Endodermal cell (in vitro differentiated cells): ENCODE results near the gene TXLNA. TPM values are rescaled to one million over a fixed set of nuclear protein-coding genes. Genes with fewer than 3 reads are reported as not detected.

ENCODE experiments used
- DNase-seq: peaks from one replicate; pipeline ENCODE4 v3.0.0-alpha.2; 2017
- H3K27ac ChIP-seq: 2 replicates; pipeline ENCODE4 v1.5.1; 2013; ENCODE audit warnings: mild to moderate bottlenecking, low read depth, low read length, moderate library complexity
- H3K27me3 ChIP-seq: 2 replicates; pipeline ENCODE4 v1.6.1; 2013; ENCODE audit warnings: mild to moderate bottlenecking, low read length, moderate library complexity; ENCODE audit not compliant: insufficient read depth, control insufficient read depth, poor library complexity, severe bottlenecking
- H3K36me3 ChIP-seq: 2 replicates; pipeline ENCODE4 v1.7.0; 2013; ENCODE audit warnings: mild to moderate bottlenecking, low read length, moderate library complexity; ENCODE audit not compliant: control insufficient read depth, insufficient read depth
- H3K4me1 ChIP-seq: one replicate; pipeline ENCODE4 v1.7.0; 2013; ENCODE audit warnings: low read length; ENCODE audit not compliant: control insufficient read depth, insufficient read depth
- H3K4me3 ChIP-seq: 2 replicates; pipeline ENCODE4 v1.5.1; 2013; ENCODE audit warnings: mild to moderate bottlenecking, low read length, moderate library complexity
- H3K9ac ChIP-seq: 2 replicates; pipeline ENCODE4 v1.6.1; 2013; ENCODE audit warnings: mild to moderate bottlenecking, low read length, moderate library complexity; ENCODE audit not compliant: poor library complexity, severe bottlenecking; ENCODE audit errors: extremely low read depth
- H3K9me3 ChIP-seq: 2 replicates; pipeline ENCODE4 v1.6.1; 2013; ENCODE audit warnings: mild to moderate bottlenecking, low read length, moderate library complexity; ENCODE audit not compliant: control insufficient read depth
- H3K27ac Mint-ChIP-seq: 2 replicates; pipeline ENCODE4 v1.8.0; 2020; ENCODE audit warnings: mixed read lengths
- H3K27me3 Mint-ChIP-seq: 2 replicates; pipeline ENCODE4 v1.8.0; 2021; ENCODE audit warnings: mild to moderate bottlenecking, mixed read lengths; ENCODE audit not compliant: insufficient read depth
- H3K36me3 Mint-ChIP-seq: 2 replicates; pipeline ENCODE4 v1.8.0; 2020; ENCODE audit warnings: low read depth, mixed read lengths
- H3K4me1 Mint-ChIP-seq: 2 replicates; pipeline ENCODE4 v1.8.0; 2020; ENCODE audit warnings: mixed read lengths
- H3K4me3 Mint-ChIP-seq: 2 replicates; pipeline ENCODE4 v1.8.0; 2020; ENCODE audit warnings: mild to moderate bottlenecking, moderate library complexity, mixed read lengths
- H3K9me3 Mint-ChIP-seq: 2 replicates; pipeline ENCODE4 v1.8.0; 2020; ENCODE audit warnings: mild to moderate bottlenecking, mixed read lengths
- WGBS, 2 experiments: methylation state at CpG; one replicate each; pipeline versions ENCODE4 v1.1.5 to v1.1.7; 2013; ENCODE audit warnings: missing lambda C conversion rate in 2 of 2, mixed read lengths in 1 of 2; ENCODE audit not compliant: insufficient coverage in 1 of 2, insufficient read length in 1 of 2; 5-methylcytosine and 5-hydroxymethylcytosine counted together
- total RNA-seq, 2 donors: library from RNA; stranded (reverse); fragmentation: NEBNext Ultra II Directional in 1 of 2; extraction: Animal tissue kit (Norgen Biotek cat#: 25700) in 1 of 2; gene quantifications; 2 replicates in 1 of 2; 3 replicates in 1 of 2; pipeline ENCODE4 v1.2.1, GENCODE V29; 2021
- TF ChIP-seq, protein P1 (sequence below): fragments of 200-600 bp; sonication (generic); conservative IDR thresholded peaks from 2 replicates; pipeline ENCODE4 v1.5.0; 2021; ENCODE audit warnings: antibody characterized with exemption, mild to moderate bottlenecking

Gene TXLNA
- total RNA-seq, 2 donors from 2014 or later: 38.3 to 39.4 TPM

DNA sequence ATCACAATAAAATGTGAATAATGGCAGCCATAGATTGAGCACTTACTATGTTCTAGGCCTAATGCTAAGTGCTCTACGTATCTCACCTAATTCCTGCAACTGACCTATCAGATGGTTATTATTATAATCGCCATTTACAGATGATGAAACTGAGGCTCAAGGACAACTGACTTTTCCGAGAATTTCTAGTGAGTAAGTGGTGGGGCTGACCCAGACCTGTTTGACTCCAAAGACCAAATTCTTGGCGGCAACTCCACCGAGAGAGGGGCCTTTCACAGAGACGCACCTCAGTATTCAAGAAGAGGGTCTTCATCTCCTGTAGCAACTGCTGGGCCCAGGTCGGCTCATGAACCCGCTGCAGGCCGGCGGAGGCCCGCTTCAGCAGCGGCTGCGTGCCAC, 42.1 kb downstream of the TXLNA start:
- H3K4me1 ChIP-seq: no peaks in the 10 kb centered on the region
- peak overlapping the region; percentile 93 for H3K9ac ChIP-seq
- no peaks in the 10 kb centered on the region for H3K9me3 ChIP-seq
- Mint-ChIP-seq H3K4me1 (peaks cover 9% of the 10 kb centered on the region), H3K27ac (peak overlapping the region; percentile 97), H3K9me3 (no peaks in the 10 kb centered on the region), H3K4me3 (peak overlapping the region; percentile 97), H3K27me3 (no peaks in the 10 kb centered on the region), H3K36me3 (peaks cover 41% of the 10 kb centered on the region)
- peak overlapping the region; percentile 11 for H3K27ac ChIP-seq
- H3K36me3 ChIP-seq: peaks cover 50% of the 10 kb centered on the region
- TF ChIP-seq, protein P1, sequence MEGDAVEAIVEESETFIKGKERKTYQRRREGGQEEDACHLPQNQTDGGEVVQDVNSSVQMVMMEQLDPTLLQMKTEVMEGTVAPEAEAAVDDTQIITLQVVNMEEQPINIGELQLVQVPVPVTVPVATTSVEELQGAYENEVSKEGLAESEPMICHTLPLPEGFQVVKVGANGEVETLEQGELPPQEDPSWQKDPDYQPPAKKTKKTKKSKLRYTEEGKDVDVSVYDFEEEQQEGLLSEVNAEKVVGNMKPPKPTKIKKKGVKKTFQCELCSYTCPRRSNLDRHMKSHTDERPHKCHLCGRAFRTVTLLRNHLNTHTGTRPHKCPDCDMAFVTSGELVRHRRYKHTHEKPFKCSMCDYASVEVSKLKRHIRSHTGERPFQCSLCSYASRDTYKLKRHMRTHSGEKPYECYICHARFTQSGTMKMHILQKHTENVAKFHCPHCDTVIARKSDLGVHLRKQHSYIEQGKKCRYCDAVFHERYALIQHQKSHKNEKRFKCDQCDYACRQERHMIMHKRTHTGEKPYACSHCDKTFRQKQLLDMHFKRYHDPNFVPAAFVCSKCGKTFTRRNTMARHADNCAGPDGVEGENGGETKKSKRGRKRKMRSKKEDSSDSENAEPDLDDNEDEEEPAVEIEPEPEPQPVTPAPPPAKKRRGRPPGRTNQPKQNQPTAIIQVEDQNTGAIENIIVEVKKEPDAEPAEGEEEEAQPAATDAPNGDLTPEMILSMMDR: no peak
- H3K4me3 ChIP-seq: peak overlapping the region; percentile 98
- 8 to 37% methylated on average over 4 to 13 of the region's 13 CpGs for WGBS, 2 experiments
- H3K27me3 ChIP-seq: no peaks in the 10 kb centered on the region
- no peak for DNase-seq

DNA sequence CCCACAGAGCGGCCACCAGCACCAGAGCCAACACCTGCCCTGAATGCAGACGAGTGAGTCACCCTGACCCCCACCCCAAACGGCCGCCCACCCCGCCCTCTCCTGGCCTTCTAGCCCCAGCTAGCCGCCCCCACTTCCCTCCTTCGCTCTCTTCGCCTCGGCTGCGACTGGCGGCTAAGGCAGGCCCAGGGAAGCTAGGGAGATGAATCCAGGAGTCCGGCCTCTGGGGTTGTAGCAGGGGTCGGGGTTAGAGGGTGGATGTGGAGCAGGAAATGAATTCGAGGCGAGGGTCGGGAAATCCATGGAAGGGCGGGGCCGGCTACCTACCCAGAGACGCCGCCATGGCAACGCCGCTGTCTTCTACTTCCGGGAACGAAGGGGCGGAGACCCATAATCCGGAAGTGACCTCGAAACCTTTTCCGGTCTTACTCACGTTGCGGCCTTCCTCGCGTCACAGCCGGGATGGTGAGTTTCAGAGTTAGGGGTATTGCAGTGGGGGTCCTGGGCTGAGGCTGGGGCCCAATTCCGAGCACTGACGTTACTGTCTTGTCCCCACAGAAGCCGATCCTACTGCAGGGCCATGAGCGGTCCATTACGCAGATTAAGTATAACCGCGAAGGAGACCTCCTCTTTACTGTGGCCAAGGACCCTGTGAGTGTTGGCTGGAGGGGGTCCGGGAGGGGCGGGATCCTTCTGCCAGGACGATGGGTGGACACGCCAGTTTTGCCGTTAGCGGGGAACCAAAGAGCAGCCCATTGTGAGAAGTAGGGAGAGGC, 42.7 kb downstream of the TXLNA start, which contains the start of the genes EIF3I and TMEM234:
TSS of gene EIF3I (plus strand) at position 428 of the 776 bp plus-strand sequence. CDS start at position 463, 35 bp downstream.
TSS of gene TMEM234 (minus strand) at position 374 of the 776 bp plus-strand sequence. CDS start at position 343, 31 bp downstream.
- H3K4me1 ChIP-seq: no peaks in the 10 kb centered on the region
- H3K4me3 Mint-ChIP-seq: peak within 1 kb of the TSS; percentile 97
- no peaks in the 10 kb centered on the region for H3K27me3 Mint-ChIP-seq
- H3K4me1 Mint-ChIP-seq: peaks cover 9% of the 10 kb centered on the region
- no peaks in the 10 kb centered on the region for H3K27me3 ChIP-seq
- WGBS, 2 experiments: 0 to 1% methylated on average over 18 to 46 of the region's 46 CpGs
- peak within 1 kb of the TSS; percentile 98 for H3K4me3 ChIP-seq
- peak within 1 kb of the TSS; percentile 97 for H3K27ac Mint-ChIP-seq
- peak; percentile 97 for DNase-seq
- H3K27ac ChIP-seq: peak within 1 kb of the TSS; percentile 65
- no peaks in the 10 kb centered on the region for H3K9me3 ChIP-seq
- no peaks in the 10 kb centered on the region for H3K9me3 Mint-ChIP-seq
- TF ChIP-seq, protein P1: no peak
- peaks cover 44% of the 10 kb centered on the region for H3K36me3 ChIP-seq
- peak within 1 kb of the TSS; percentile 93 for H3K9ac ChIP-seq
- H3K36me3 Mint-ChIP-seq: peaks cover 39% of the 10 kb centered on the region

DNA sequence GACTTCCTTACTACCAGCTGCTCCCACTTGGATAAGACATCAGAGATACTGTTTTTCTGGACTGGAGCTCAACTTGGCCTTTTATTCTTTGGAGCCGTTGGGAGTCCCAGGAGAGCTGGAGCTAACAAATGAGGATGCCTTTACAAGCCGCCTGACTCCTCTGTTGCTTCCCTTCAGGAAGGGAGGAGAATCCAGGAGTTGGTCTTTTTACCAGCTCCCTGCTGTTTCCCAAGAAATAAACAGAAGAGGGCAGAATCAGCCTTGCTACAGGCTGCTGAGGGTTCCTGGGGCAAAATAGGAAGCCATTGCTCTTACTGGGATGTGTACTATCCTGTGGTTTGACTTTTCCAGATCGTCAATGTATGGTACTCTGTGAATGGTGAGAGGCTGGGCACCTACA, 44.2 kb downstream of the TXLNA start:
- peak overlapping the region; percentile 98 for H3K4me3 ChIP-seq
- H3K27ac Mint-ChIP-seq: peak overlapping the region; percentile 48

More for the DNA sequence above, 44.2 kb downstream of the TXLNA start:
- peak overlapping the region; percentile 97 for H3K4me3 Mint-ChIP-seq
- H3K36me3 Mint-ChIP-seq: peaks cover 50% of the 10 kb centered on the region
- no peak overlapping the region for H3K27ac ChIP-seq
- H3K9me3 Mint-ChIP-seq: no peaks in the 10 kb centered on the region
- no peaks in the 10 kb centered on the region for H3K9me3 ChIP-seq
- H3K4me1 Mint-ChIP-seq: peaks cover 9% of the 10 kb centered on the region
- no peaks in the 10 kb centered on the region for H3K27me3 ChIP-seq
- no peaks in the 10 kb centered on the region for H3K27me3 Mint-ChIP-seq
- H3K9ac ChIP-seq: no peak overlapping the region
- TF ChIP-seq, protein P1: no peak
- 98 to 100% methylated on average over 3 of the region's 3 CpGs for WGBS, 2 experiments
- no peaks in the 10 kb centered on the region for H3K4me1 ChIP-seq
- DNase-seq: no peak
- H3K36me3 ChIP-seq: peaks cover 57% of the 10 kb centered on the region
